GM12875 (cell line): ENCODE data around the gene VPS8.

Source experiments
- H3K4me3 ChIP-seq: one replicate; pipeline ENCODE4 v1.5.1; 2011; ENCODE audit warnings: low read depth, low read length, control low read depth
- CTCF ChIP-seq: IDR thresholded peaks from 2 replicates; pipeline ENCODE4 v1.5.1; 2011; ENCODE audit warnings: low read depth, mild to moderate bottlenecking, control low read depth, inconsistent platforms, low read length, moderate library complexity, borderline replicate concordance; ENCODE audit not compliant: insufficient read depth

VPS8 gene

GRCh38 chr3:184836090-184836822 is 24.3 kb downstream of the VPS8 start:
- no peak overlapping the region for H3K4me3 ChIP-seq
- TF ChIP-seq CTCF, result no peak

DNA sequence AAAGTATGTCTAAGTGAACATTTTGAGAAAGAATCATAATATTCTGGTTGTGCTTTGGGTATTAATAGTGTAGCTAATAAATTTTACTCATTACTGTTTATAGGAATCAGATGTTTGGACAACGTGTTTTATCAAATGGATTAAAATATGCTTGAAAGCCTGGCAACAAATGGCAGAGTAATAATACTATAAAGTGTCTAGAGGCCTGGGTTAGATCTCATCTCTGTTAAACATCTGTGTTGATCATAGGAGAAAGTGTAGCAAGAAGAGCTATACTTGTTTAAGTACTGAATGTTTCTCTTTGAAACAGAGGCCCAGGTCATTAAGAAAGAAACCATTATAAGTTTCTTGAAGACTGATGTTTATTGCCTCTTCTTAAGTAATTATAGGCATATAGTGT is 30.5 kb downstream of the VPS8 start:
- no peak for TF ChIP-seq CTCF

DNA sequence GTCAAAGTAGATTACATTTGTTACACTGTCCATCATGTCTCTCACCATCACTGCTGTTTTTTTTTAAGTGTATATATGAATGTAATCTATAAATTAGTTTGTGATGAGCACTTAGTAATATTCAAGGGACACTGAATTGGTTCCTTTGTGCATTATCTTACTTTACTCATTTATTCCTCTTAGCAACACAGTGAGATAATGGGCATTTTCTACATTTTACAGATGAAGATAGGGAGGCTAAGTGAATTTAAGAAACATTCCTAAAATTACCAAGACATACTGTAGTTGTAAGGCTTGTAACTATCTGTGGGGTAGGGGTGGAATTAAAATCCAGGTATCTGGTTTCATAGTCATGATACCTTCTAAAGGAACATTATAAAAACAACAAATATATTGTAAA is 33.9 kb downstream of the VPS8 start:
- no peak for TF ChIP-seq CTCF
- H3K4me3 ChIP-seq, result no peak overlapping the region

More for the DNA sequence above, 30.5 kb downstream of the VPS8 start:
- no peak overlapping the region for H3K4me3 ChIP-seq

DNA sequence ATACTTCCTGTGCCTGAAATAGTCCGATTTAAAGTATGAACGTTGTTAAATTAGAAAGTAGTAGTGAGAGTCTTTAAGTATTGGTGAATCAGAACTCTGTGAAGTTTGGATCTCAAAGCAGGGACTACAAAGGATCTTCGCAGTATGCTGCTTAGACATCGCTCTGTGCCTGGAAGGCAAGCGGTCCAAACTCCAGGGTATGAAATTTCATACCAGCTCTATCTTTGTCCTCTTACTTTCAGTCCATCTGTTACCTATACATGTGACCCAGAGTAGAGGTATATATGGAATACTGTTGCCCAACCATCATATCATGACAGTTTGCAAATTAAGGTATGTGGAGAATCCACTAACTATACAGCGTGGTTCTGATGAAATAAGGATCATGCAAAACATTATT is 34.5 kb downstream of the VPS8 start:
- TF ChIP-seq CTCF, result no peak

GRCh38 chr3:184848934-184849333 is 37.0 kb downstream of the VPS8 start:
- no peak for TF ChIP-seq CTCF
- H3K4me3 ChIP-seq, result no peak overlapping the region

More for the DNA sequence above, 34.5 kb downstream of the VPS8 start:
- H3K4me3 ChIP-seq, result no peak overlapping the region

DNA sequence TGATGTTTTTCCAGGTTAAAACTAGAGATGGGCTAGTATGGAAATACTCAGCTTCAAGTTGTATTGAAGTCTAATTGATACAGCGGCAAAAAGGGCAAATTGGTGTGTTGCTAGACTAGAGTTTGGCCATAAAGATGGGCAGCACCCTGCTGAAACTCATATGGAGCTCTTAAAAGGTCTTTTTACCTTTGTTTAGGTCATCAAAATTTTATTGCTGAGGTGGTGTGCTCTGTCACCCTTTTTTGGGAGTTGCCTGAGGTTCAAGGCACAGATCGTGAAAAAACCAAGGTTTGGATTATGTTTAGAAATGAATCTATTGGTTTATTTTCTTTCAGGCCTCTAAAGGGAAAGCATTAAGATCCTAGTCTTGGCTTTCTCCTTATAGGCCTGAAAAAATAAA is 38.2 kb downstream of the VPS8 start:
- no peak overlapping the region for H3K4me3 ChIP-seq
- TF ChIP-seq CTCF, result no peak

- TF ChIP-seq CTCF, result no peak
- H3K4me3 ChIP-seq, result no peak overlapping the region
Measured at GRCh38 chr3:184857099-184857498, 45.1 kb downstream of the VPS8 start.
